Pancreas (tissue), 10 donors: ENCODE measurements around the gene SMIM23. TPM values are rescaled to one million over a fixed set of nuclear protein-coding genes. Genes with fewer than 3 reads are reported as not detected.

Experiments
- ATAC-seq, 4 donors: fragments of 200-7000 bp; cut with Tn5 transposase; one replicate each; pipeline versions ENCODE4 v1.8.0 to v1.9.1; 2020; ENCODE audit warnings: mild to moderate bottlenecking in 4 of 4, moderate library complexity in 4 of 4
- DNase-seq, 6 donors: peaks; one replicate each; pipeline ENCODE4 v3.0.0-alpha.2; 2020
- FAIRE-seq: peaks from 2 replicates; lab custom pipeline; 2012; peaks lifted over from hg19 to GRCh38; lab: Jason Lieb, UNC
- H3K27ac ChIP-seq, 4 donors: fragments of 200-600 bp; sonication (generic); 1 replicate in 3 of 4; 2 replicates in 1 of 4; pipeline versions ENCODE4 v1.5.0 to v1.8.0; 2020
- H3K27me3 ChIP-seq, 4 donors: fragments of 200-600 bp; one replicate each; pipeline ENCODE4 v1.8.0; 2021
- H3K36me3 ChIP-seq, 3 donors: fragments of 200-600 bp; sonication (generic) in 1 of 3; one replicate each; pipeline versions ENCODE4 v1.5.0 to v1.8.0; 2020 to 2021
- H3K4me1 ChIP-seq, 3 donors: fragments of 200-600 bp; one replicate each; pipeline ENCODE4 v1.8.0; 2021
- H3K4me3 ChIP-seq, 4 donors: fragments of 200-600 bp; sonication (generic) in 2 of 4; one replicate each; pipeline versions ENCODE4 v1.5.0 to v1.8.0; 2020 to 2021
- H3K9me3 ChIP-seq, 4 donors: fragments of 200-600 bp; one replicate each; pipeline ENCODE4 v1.8.0; 2021
- CTCF ChIP-seq, 4 donors: fragments of 200-600 bp; sonication (generic) in 3 of 4; IDR thresholded peaks; one replicate each; pipeline versions ENCODE4 v1.5.0 to v1.8.0; 2021; ENCODE audit warnings: antibody characterized with exemption in 4 of 4
- WGBS, 2 donors: extraction: QIAGEN DNeasy Blood & Tissue Kit; methylation state at CpG; one replicate each; pipeline ENCODE4 v1.1.7; 2013; 5-methylcytosine and 5-hydroxymethylcytosine counted together
- intact Hi-C, 3 donors: fragments of 100-400 bp; cut with DNase I; formaldehyde crosslinking; loops; one replicate each; pipeline versions ENCODE4 v1.11.1 to v1.14.2; 2022
- polyA plus RNA-seq, 2 donors: library from polyadenylated mRNA; stranded (reverse); fragments of 200-250 nt; gene quantifications; one replicate each; pipeline ENCODE4 v1.2.3, GENCODE V29; 2013
- total RNA-seq, 6 donors: library from RNA; stranded (reverse); fragmentation: NEBNext Ultra II Directional in 4 of 6; extraction: Animal tissue kit (Norgen Biotek cat#: 25700) in 4 of 6; gene quantifications; one replicate each; pipeline versions ENCODE4 v1.2.1 to v1.2.4, GENCODE V29; 2021 to 2023
- donor health status: healthy with polysubstance abuse.
- donor health status: DM: no; HTN: no; CAD: no; lungs with moderate emphysema.
- donor health status: DM: no; HTN: no; CAD: no.
- donor health status: control.
- donor health status: control.
- donor health status: Bipolar disorder and iron deficiency.
- donor health status: DM: yes; HTN: yes; CAD: no.
- donor health status: DM: no; HTN: no; CAD: no.
- donor health status: DM: no; HTN: no; CAD: no.
- donor health status: DM: yes; HTN: yes; CAD: no.

Gene SMIM23
- total and polyA plus RNA-seq, 8 donors: not detected

- Histone ChIP-seq H3K27me3 (no peaks in the 10 kb centered on the region), H3K9me3 (no peaks in the 10 kb centered on the region), H3K27ac (no peak overlapping the region), H3K36me3 (no peaks in the 10 kb centered on the region), H3K4me1 (no peaks in the 10 kb centered on the region), H3K4me3 (no peak overlapping the region)
- no peak for TF ChIP-seq CTCF (IDR thresholded peaks at IDR 0.05)
- ATAC-seq: no peak
- intact Hi-C loops: no loop called here
- WGBS, 2 donors: 24% methylated on average over 4 of the region's 4 CpGs
- no peak for DNase-seq
- FAIRE-seq: no peak
These were observed 15.5 kb upstream of the SMIM23 start for GRCh38 chr5:171770153-171770552.

GRCh38 chr5:171771856-171772255 is 13.8 kb upstream of the SMIM23 start:
- H3K36me3 ChIP-seq: no peaks in the 10 kb centered on the region

GRCh38 chr5:171773106-171773505 is 12.5 kb upstream of the SMIM23 start:
- FAIRE-seq: no peak

More at GRCh38 chr5:171771856-171772255, 13.8 kb upstream of the SMIM23 start:
- H3K27ac ChIP-seq: no peak overlapping the region
- TF ChIP-seq CTCF (IDR thresholded peaks at IDR 0.05): no peak
- H3K4me1 ChIP-seq: no peaks in the 10 kb centered on the region
- DNase-seq (no peak), FAIRE-seq (no peak), ATAC-seq (no peak)
- intact Hi-C loops: no loop called here
- 50 to 51% methylated on average over 3 of the region's 3 CpGs for WGBS, 2 donors
- H3K27me3 ChIP-seq: no peaks in the 10 kb centered on the region
- H3K4me3 ChIP-seq: no peak overlapping the region
- no peaks in the 10 kb centered on the region for H3K9me3 ChIP-seq

GRCh38 chr5:171774418-171774817 is 11.2 kb upstream of the SMIM23 start:
- no peak for FAIRE-seq
- WGBS, 2 donors: 85 to 95% methylated on average over 9 of the region's 9 CpGs
- intact Hi-C loops: no loop called here
- ATAC-seq: no peak
- Histone ChIP-seq H3K27ac (no peak overlapping the region), H3K9me3 (no peaks in the 10 kb centered on the region), H3K36me3 (no peaks in the 10 kb centered on the region), H3K4me1 (no peaks in the 10 kb centered on the region), H3K4me3 (no peak overlapping the region), H3K27me3 (no peaks in the 10 kb centered on the region)
- TF ChIP-seq CTCF (IDR thresholded peaks at IDR 0.05): no peak
- DNase-seq: no peak

More at GRCh38 chr5:171773106-171773505, 12.5 kb upstream of the SMIM23 start:
- Histone ChIP-seq H3K4me3 (no peak overlapping the region), H3K36me3 (no peaks in the 10 kb centered on the region), H3K27me3 (no peaks in the 10 kb centered on the region), H3K27ac (no peak overlapping the region), H3K9me3 (no peaks in the 10 kb centered on the region), H3K4me1 (no peaks in the 10 kb centered on the region)
- ATAC-seq (no peak), DNase-seq (no peak)
- intact Hi-C loops: no loop called here
- WGBS, 2 donors: 75 to 77% methylated on average over 8 of the region's 8 CpGs
- no peak for TF ChIP-seq CTCF (IDR thresholded peaks at IDR 0.05)

- no peak for DNase-seq
- Histone ChIP-seq H3K27ac (no peak overlapping the region), H3K4me3 (no peak overlapping the region), H3K36me3 (no peaks in the 10 kb centered on the region), H3K27me3 (no peaks in the 10 kb centered on the region), H3K9me3 (no peaks in the 10 kb centered on the region), H3K4me1 (no peaks in the 10 kb centered on the region)
- FAIRE-seq: no peak
- no peak for TF ChIP-seq CTCF (IDR thresholded peaks at IDR 0.05)
- WGBS, 2 donors: 63 to 68% methylated on average over 12 of the region's 12 CpGs
- no peak for ATAC-seq
- intact Hi-C loops: no loop called here
These were observed 9.4 kb upstream of the SMIM23 start for GRCh38 chr5:171776213-171776612.
